Stimulated activated CD8-positive, alpha-beta memory T cell treated with anti-CD3 and anti-CD28 coated beads, Interleukin-4, amount 100 ng/mL, for 1 hour (primary cell): ENCODE data around the gene B3GALNT2.
"Not testable (repeated sequence)": the region's sequence is repeated elsewhere in the genome, so short reads cannot be mapped to it uniquely, and the experiment has no call there.

Experiments used
- DNase-seq, 2 donors: peaks; one replicate each; pipeline ENCODE4 v3.0.0-alpha.2; 2020; ENCODE audit warnings: low read depth in 2 of 2, low spot score in 1 of 2

Gene B3GALNT2

GRCh38 chr1:235504122-235504493, at the start of gene B3GALNT2:
TSS of gene B3GALNT2 (minus strand) at chr1:235504452. CDS start at chr1:235504252, 200 bp downstream.
- DNase-seq: no peak

GRCh38 chr1:235553112-235553551, 48.9 kb upstream of the B3GALNT2 start:
- no peak for DNase-seq

- DNase-seq: no peak
These were observed 48.0 kb upstream of the B3GALNT2 start for GRCh38 chr1:235552146-235552716.

- DNase-seq: no peak
These were observed 45.3 kb upstream of the B3GALNT2 start for GRCh38 chr1:235549351-235550139.

GRCh38 chr1:235546369-235547155, 42.3 kb upstream of the B3GALNT2 start:
- not testable (repeated sequence) for DNase-seq

- DNase-seq: no peak
These were observed 41.2 kb upstream of the B3GALNT2 start for GRCh38 chr1:235545292-235545930.

GRCh38 chr1:235542845-235543244, 38.6 kb upstream of the B3GALNT2 start:
- DNase-seq: not testable (repeated sequence)

- no peak for DNase-seq
These were observed 29.4 kb upstream of the B3GALNT2 start for GRCh38 chr1:235533476-235534168.

- DNase-seq: no peak
These were observed 28.1 kb upstream of the B3GALNT2 start for GRCh38 chr1:235532360-235532759.

- no peak for DNase-seq
These were observed 23.1 kb upstream of the B3GALNT2 start for GRCh38 chr1:235527196-235527814.

GRCh38 chr1:235525314-235525713, 21.1 kb upstream of the B3GALNT2 start:
- DNase-seq: no peak

GRCh38 chr1:235516862-235517446, 12.7 kb upstream of the B3GALNT2 start:
- no peak for DNase-seq

- DNase-seq: no peak
These were observed 11.7 kb upstream of the B3GALNT2 start for GRCh38 chr1:235515844-235516512.

- no peak for DNase-seq
These were observed 9.5 kb upstream of the B3GALNT2 start for GRCh38 chr1:235513495-235514366.

GRCh38 chr1:235511470-235512240, 7.4 kb upstream of the B3GALNT2 start:
- no peak for DNase-seq

- DNase-seq: no peak
These were observed 6.6 kb upstream of the B3GALNT2 start for GRCh38 chr1:235510823-235511222.

- no peak for DNase-seq
These were observed 3.4 kb upstream of the B3GALNT2 start for GRCh38 chr1:235507623-235508022.
